HG03108 (cell line): ENCODE measurements around the gene CRADD.
A peak's percentile ranks its signal among the peaks of the same experiment; 100 is the strongest.
"Not testable (repeated sequence)": the region's sequence is repeated elsewhere in the genome, so short reads cannot be mapped to it uniquely, and the experiment has no call there.

ENCODE experiments used
- ATAC-seq: cut with Tn5 transposase; IDR thresholded peaks from one replicate; pipeline ENCODE4 v1.9.1; 2021; ENCODE audit warnings: moderate library complexity; ENCODE audit not compliant: unreplicated experiment

CRADD gene

DNA sequence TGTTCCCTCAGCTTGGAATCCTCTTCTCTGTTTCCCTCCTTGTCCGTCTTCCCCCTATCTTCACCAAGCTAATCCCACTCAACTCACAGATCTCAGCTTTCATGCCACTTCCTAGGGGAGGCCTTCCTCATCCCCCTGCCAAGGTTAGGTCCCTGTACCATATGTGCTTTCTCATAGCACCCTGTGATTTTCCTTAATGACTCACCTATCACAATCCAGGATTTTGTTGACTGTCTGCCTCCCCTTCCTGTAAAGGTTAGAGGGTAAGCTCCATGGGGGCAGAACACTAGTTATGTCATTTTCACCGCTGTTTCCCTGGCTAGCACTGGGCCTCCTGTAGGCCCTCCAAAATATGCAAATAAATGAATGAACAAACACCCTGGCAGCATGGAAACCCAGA is 57.6 kb downstream of the CRADD start:
- no peak for ATAC-seq

- ATAC-seq, result no peak
Observed at GRCh38 chr12:93736640-93737178, 59.5 kb downstream of the CRADD start.

DNA sequence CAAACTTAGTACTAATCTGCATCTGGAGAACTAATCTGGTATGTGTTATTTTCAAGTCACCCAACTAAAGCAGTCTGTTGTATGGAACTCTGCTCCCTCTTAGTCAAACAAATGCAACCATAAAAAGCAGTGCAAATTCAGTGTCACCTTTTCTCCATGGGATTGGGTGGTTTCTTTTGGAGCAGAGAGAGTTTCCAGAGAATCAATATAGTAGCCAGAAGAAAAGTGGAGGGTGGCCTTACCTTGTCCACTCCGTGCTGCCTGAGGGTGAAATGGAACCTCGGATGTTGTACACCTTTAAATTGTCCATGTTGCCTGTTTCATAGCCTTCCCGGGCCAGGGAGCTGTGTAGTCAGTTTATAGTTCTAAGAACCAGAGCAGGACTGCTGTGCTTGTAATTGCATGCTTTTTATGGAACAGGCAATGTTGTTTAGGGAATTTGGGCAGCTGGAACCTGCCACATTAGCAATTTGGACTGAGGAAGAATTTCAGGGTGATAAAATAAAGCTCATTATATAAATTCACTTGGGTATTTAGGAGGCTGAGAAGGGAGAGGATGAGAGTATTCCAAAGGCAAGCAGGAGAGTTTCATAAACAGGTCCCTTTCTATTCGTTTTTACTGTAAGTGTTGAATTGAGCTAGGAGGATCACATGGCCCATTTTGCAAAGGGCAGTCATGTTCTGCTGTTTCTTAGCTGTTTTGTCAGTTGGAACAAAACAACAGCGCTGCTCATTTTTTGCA is 60.5 kb downstream of the CRADD start:
- no peak for ATAC-seq

DNA sequence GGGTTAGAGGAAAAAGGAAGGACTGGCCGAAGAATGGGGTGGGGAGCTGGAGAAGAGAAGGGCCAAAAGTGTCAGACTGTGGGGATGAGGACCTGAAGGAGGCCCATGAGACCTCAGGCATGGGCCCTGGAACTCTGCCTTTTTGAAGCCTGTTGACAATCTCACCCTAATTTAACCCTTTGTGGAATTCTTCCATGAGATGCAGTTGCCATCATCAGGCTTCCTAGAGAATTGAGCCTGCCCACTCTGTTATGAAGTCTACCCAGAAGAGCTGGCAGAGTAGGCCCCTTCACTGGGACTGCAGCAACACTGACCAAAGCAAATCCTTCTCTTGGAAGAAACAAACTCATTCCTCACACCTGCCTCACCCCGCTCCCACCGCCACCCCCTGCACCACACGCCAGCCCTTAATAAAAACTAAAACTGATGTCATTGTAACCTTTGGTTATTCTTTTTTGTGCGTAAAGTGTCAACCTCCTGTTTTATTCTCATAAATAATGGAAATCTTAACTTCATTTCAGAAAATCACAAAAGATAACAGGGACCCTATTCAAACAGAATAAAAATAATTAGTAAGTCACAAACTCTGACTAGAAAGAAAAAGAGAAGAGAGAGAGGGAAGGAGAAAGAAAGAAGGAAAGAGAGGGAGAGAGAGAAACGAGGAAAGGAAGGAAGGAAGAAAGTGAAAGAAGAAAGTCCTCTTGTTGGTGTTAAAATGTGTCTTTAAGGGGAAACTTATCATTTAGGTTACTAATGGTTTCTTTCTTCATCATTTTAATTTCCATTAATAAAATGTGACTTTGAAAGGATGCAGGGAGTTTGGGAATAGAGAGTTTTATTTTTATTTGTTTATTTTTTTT is 61.3 kb downstream of the CRADD start:
- no peak for ATAC-seq

DNA sequence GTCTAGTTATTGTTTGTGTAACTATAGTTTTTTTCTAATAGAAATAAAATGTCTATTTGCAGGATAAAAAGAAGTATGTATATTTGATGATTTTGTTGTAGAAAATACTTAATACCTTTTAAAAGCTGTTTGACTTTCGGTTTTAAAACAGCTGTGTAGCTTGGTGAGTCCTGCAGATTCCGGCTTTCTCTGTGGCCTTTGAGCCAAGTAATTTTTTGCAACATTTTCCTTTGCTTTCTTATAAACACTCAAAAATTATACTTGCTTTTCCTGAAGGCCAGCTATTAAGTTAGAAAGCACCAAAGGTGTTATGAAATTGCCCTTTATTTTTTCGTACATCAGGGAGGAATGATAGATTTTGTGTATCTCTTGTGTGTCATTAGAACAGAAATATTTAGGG is 63.6 kb downstream of the CRADD start:
- no peak for ATAC-seq

DNA sequence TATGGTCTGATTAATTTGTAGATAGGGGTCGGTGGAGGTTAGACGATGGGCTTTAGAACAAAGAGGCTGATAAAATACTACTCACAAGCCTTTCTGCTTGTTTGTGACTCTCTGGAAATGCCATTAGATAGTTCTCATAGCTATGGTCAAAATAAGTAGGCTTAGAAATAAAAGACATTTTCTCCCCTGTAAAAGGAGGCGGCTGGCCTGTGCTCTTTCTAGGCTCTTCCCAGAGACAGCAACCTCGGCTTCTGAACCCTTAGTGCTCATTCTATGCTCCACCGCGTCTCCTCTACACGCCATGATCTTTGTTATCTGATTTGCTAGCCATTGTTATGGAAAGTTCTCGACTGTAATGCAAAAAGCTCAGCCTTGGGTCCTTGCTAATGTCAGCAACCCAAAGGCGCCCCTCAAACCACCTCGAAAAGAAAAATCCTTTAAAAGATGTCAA is 64.5 kb downstream of the CRADD start:
- peak; percentile 15 for ATAC-seq

GRCh38 chr12:93742110-93742934 is 65.1 kb downstream of the CRADD start:
- peak; percentile 89 for ATAC-seq

DNA sequence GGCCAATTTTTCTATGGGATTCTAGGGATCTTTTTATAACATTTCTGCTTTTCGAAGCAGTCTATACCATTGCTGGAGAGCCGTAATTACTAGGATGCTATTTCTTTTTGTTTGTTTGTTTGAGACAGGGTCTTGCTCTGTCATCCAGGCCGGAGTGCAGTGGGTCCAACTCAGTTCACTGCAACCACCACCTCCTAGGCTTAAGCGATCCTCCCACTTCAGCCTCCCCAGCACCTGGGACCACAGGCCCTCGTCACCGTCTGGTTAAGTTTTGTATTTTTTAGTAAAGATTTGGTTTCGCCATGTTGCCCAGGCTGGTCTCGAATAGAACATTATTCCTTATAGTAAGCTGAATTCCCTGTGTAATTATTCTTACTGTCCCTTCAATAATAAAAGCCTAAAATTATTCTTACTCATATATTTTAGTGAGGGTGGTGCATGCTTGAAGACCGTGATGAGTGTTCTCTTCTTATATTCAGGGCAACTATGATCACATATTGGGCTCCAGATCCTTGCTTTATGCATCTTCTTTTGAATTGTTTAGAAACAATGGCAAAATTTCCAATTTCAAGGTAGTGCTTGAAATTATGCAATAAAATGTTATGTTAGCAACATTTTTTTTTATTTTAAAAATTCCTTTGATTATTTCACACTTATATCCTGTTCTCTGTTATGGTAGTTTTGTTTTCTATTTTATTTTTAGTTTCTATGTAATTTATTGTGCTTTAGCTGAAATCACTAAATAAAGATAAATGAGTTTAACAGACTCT is 66.2 kb downstream of the CRADD start:
- no peak for ATAC-seq

GRCh38 chr12:93743999-93744689 is 67.0 kb downstream of the CRADD start:
- no peak for ATAC-seq

GRCh38 chr12:93745286-93745685 is 68.1 kb downstream of the CRADD start:
- ATAC-seq, result no peak

GRCh38 chr12:93746572-93747168 is 69.5 kb downstream of the CRADD start:
- ATAC-seq, result no peak

DNA sequence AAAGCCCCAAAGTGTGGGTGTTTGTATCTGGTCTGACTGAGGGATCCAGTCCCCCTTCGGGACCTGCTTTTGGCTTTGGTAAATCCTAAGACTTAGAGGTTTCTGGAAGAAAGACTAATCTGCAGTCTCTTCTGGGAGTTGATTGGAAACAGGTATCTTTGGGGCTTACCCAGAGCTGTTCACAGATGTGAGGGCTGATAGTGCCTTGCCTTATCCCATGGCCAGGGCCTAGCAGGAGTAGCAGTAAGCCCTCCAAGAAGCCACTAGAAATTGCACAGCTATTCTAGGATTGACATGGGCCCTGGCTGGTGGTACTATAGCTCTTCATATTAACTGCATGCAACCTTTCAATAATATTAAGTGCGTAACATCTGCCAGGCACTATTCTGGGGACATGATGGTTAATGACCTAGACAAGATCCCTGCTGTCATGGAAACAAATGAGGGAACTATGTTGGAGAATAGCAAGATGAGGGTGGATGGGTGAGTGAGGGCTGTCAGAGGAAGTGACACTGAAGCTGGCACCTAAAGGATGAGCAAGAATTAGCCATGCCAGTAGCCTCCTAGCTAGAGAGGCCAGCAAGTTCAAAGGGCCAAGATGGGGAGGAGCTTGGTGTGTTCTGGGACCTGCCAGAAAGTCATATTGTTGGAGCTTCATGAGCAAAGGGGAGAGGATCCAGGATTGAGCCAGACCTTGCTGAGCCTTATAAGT is 71.7 kb downstream of the CRADD start:
- no peak for ATAC-seq

DNA sequence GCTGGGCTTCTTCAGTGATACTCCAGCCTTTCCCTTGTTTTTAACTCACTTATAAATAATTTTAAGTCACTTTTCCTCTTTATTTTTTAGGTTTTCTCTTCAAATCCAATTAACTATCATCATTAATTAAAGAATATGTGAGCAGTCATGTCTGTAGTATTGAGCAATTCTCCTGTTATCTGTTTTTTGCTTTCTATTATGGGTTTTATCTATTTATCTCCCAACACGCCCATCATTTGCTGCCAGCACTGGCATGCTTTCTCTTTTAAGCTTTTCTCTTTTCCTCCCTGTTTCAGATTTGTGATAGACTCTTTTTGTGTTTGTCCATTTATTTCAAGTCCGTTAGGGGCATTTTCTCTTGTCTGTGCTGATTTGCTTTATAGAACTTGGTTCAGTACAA is 72.3 kb downstream of the CRADD start:
- no peak for ATAC-seq

- ATAC-seq, result no peak
Observed at GRCh38 chr12:93750056-93750455, 72.9 kb downstream of the CRADD start.

- ATAC-seq, result no peak
Observed at GRCh38 chr12:93751864-93752610, 74.9 kb downstream of the CRADD start.

GRCh38 chr12:93753285-93753684 is 76.1 kb downstream of the CRADD start:
- no peak for ATAC-seq

GRCh38 chr12:93753838-93754429 is 76.8 kb downstream of the CRADD start:
- ATAC-seq, result no peak

DNA sequence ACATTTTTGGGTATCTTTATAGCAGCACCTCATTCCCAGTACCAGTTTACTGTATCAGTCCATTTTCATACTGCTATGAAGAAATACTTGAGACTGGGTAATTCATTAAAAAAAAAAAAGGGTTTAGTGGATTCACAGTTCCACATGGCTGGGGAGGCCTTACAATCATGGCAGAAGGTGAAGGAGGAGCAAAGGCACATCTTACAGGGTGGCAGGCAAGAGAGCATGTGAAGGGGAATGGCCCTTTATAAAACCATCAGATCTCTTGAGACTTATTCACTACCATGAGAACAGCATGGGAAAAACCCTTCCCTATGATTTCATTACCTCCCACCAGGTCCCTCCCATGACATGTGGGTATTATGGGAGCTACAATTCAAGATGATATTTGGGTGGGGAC is 77.7 kb downstream of the CRADD start:
- not testable (repeated sequence) for ATAC-seq
